ENCODE measurements around the gene ADAMTS10. TPM values are rescaled to one million over a fixed set of nuclear protein-coding genes. Genes with fewer than 3 reads are reported as not detected.

The ADAMTS10 gene
- total RNA-seq, 1 experiment from 2014 or later = 10.2 TPM

DNA sequence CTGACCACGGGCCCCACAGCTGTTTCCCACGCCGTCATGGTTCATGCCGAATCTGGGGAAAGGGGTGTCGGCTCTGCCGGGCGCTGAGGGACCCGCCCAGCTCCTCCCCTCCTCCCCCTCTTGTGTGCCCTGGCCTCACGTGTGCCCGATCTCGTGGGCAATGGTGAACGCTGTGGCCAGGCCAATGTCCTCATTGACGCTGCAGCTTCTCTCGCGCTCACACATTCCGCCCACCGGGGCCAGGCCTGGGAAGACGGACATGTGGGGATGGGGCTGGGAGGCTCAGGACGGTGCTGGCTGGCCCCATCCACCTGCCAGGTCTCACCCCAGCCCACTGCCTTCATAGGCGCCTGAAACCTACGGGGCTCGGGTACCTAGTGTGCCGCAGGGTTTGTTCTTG lies 14.3 kb downstream of the ADAMTS10 start:
- Histone ChIP-seq H3K36me3 (ENCODE audit: control insufficient read depth in 1 of 2, insufficient read depth in 2 of 2, low read length in 2 of 2) (no peaks in the 10 kb centered on the region), H4K20me1 (ENCODE audit: insufficient read depth) (no peaks in the 10 kb centered on the region), H3K4me1 (ENCODE audit: control insufficient read depth in 1 of 2, insufficient read depth in 2 of 2, low read length in 2 of 2) (peaks cover 3 to 5% of the 10 kb centered on the region in 2 experiments; a peak in 2 of 4 replicates), H3K27me3 (ENCODE audit: insufficient read depth, low read length) (no peaks in the 10 kb centered on the region), H2AFZ (ENCODE audit: low read depth, low read length, poor library complexity, severe bottlenecking) (no peak overlapping the region), H3K9ac (ENCODE audit: low read length) (no peak overlapping the region), H3K4me2 (ENCODE audit: low read length) (no peak overlapping the region), H3K9me3 (ENCODE audit: control insufficient read depth in 1 of 2, insufficient read depth in 1 of 2, low read depth in 1 of 2, low read length in 2 of 2) (peaks cover 0 to 4% of the 10 kb centered on the region in 2 experiments; a peak in 2 of 4 replicates), H3K9me2 (ENCODE audit: insufficient read depth) (no peaks in the 10 kb centered on the region), H3K4me3 (replicated peaks in 1 of 2; ENCODE audit: low read depth in 1 of 2, low read length in 2 of 2) (no peak overlapping the region), H3K79me2 (ENCODE audit: insufficient read depth, low read length) (no peaks in the 10 kb centered on the region), H3K27ac (ENCODE audit: low read depth, low read length) (no peak overlapping the region)
- ATAC-seq = no peak
- ChIA-PET RAD21 (ENCODE audit: low non-redundant PET in 1 of 2, low total read pairs in 2 of 2, uncharacterized antibody in 2 of 2, unreplicated experiment in 2 of 2) (no interaction called here), CTCF (interaction anchor here (1.2 to 3.7 kb wide), 3 partner anchors 10 to 18 kb away, joined by 3 to 20 read pairs (median 12); no protein-coding TSS in a partner anchor), POLR2A (no interaction called here)
- no peak for DNase-seq (ENCODE audit: low read depth, low spot score)
- BruUV-seq (replicated peaks) = no TSS peak
- intact Hi-C loops (cut with micrococcal nuclease) = no loop called here
- TF ChIP-seq POLR2AphosphoS5 (IDR thresholded peaks at IDR 0.05; ENCODE audit: low read depth, low read length) (no peak), JUND (IDR thresholded peaks at IDR 0.05) (no peak), EGR1 (IDR thresholded peaks at IDR 0.05; ENCODE audit: low read depth) (no peak), YY1 (IDR thresholded peaks at IDR 0.05; ENCODE audit: extremely low read depth, insufficient replicate concordance, low read depth, low read length) (no peak), CBX3 (IDR thresholded peaks at IDR 0.05; ENCODE audit: low read depth) (no peak), EZH2phosphoT487 (IDR thresholded peaks at IDR 0.05; ENCODE audit: borderline replicate concordance) (no peak), SRF (IDR thresholded peaks at IDR 0.05; ENCODE audit: low read depth) (no peak), CEBPB (IDR thresholded peaks at IDR 0.05; ENCODE audit: low read depth) (no peak), EZH2 (IDR thresholded peaks at IDR 0.05) (no peak), ELF1 (IDR thresholded peaks at IDR 0.05; ENCODE audit: borderline replicate concordance, low read depth) (no peak), FOSL1 (IDR thresholded peaks at IDR 0.05; ENCODE audit: low read depth) (no peak), ZFX (IDR thresholded peaks at IDR 0.05) (no peak)
- TF ChIP-seq, protein P1, sequence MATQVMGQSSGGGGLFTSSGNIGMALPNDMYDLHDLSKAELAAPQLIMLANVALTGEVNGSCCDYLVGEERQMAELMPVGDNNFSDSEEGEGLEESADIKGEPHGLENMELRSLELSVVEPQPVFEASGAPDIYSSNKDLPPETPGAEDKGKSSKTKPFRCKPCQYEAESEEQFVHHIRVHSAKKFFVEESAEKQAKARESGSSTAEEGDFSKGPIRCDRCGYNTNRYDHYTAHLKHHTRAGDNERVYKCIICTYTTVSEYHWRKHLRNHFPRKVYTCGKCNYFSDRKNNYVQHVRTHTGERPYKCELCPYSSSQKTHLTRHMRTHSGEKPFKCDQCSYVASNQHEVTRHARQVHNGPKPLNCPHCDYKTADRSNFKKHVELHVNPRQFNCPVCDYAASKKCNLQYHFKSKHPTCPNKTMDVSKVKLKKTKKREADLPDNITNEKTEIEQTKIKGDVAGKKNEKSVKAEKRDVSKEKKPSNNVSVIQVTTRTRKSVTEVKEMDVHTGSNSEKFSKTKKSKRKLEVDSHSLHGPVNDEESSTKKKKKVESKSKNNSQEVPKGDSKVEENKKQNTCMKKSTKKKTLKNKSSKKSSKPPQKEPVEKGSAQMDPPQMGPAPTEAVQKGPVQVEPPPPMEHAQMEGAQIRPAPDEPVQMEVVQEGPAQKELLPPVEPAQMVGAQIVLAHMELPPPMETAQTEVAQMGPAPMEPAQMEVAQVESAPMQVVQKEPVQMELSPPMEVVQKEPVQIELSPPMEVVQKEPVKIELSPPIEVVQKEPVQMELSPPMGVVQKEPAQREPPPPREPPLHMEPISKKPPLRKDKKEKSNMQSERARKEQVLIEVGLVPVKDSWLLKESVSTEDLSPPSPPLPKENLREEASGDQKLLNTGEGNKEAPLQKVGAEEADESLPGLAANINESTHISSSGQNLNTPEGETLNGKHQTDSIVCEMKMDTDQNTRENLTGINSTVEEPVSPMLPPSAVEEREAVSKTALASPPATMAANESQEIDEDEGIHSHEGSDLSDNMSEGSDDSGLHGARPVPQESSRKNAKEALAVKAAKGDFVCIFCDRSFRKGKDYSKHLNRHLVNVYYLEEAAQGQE (IDR thresholded peaks at IDR 0.05; ENCODE audit: low read depth) = no peak
- TF ChIP-seq, protein P2, sequence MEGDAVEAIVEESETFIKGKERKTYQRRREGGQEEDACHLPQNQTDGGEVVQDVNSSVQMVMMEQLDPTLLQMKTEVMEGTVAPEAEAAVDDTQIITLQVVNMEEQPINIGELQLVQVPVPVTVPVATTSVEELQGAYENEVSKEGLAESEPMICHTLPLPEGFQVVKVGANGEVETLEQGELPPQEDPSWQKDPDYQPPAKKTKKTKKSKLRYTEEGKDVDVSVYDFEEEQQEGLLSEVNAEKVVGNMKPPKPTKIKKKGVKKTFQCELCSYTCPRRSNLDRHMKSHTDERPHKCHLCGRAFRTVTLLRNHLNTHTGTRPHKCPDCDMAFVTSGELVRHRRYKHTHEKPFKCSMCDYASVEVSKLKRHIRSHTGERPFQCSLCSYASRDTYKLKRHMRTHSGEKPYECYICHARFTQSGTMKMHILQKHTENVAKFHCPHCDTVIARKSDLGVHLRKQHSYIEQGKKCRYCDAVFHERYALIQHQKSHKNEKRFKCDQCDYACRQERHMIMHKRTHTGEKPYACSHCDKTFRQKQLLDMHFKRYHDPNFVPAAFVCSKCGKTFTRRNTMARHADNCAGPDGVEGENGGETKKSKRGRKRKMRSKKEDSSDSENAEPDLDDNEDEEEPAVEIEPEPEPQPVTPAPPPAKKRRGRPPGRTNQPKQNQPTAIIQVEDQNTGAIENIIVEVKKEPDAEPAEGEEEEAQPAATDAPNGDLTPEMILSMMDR (IDR thresholded peaks at IDR 0.05 in 2 of 3, conservative IDR thresholded peaks at IDR 0.05 in 1 of 3; ENCODE audit: borderline replicate concordance in 1 of 3, insufficient read depth in 1 of 3, low read depth in 2 of 3, low read length in 2 of 3) = no peak
- TF ChIP-seq, protein P3, sequence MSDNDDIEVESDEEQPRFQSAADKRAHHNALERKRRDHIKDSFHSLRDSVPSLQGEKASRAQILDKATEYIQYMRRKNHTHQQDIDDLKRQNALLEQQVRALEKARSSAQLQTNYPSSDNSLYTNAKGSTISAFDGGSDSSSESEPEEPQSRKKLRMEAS (IDR thresholded peaks at IDR 0.05) = no peak
